GM06990 (cell line): Measurements from ENCODE around the gene ZDHHC20.

Source experiments
- DNase-seq: peaks from one replicate; pipeline ENCODE4 v3.0.0-alpha.2; 2011; ENCODE audit not compliant: insufficient read length; ENCODE audit errors: extremely low read depth
- H3K27me3 ChIP-seq: replicated peaks from 2 replicates; pipeline ENCODE4 v1.6.0; 2011; ENCODE audit warnings: low read length; ENCODE audit not compliant: control insufficient read depth, insufficient read depth
- H3K36me3 ChIP-seq: 2 replicates; pipeline ENCODE4 v1.5.1; 2011; ENCODE audit warnings: low read length; ENCODE audit not compliant: control insufficient read depth, insufficient read depth
- H3K4me3 ChIP-seq: replicated peaks from 2 replicates; pipeline ENCODE4 v1.5.1; 2011; ENCODE audit warnings: low read depth, mild to moderate bottlenecking, control low read depth, low read length
- CTCF ChIP-seq: IDR thresholded peaks from 2 replicates; pipeline ENCODE4 v1.5.1; 2011; ENCODE audit warnings: low read length, control low read depth, mild to moderate bottlenecking, inconsistent platforms; ENCODE audit not compliant: insufficient read depth, poor library complexity, severe bottlenecking

The ZDHHC20 gene

GRCh38 chr13:21466527-21466926 lies 7.4 kb upstream of the ZDHHC20 start:
- no peaks in the 10 kb centered on the region for H3K27me3 ChIP-seq

GRCh38 chr13:21465710-21466160 lies 6.6 kb upstream of the ZDHHC20 start:
- no peak for DNase-seq
- Histone ChIP-seq H3K4me3 (no peak overlapping the region), H3K27me3 (no peaks in the 10 kb centered on the region), H3K36me3 (no peaks in the 10 kb centered on the region)
- TF ChIP-seq CTCF = no peak

More at GRCh38 chr13:21466527-21466926, 7.4 kb upstream of the ZDHHC20 start:
- TF ChIP-seq CTCF = no peak
- no peak for DNase-seq
- no peaks in the 10 kb centered on the region for H3K36me3 ChIP-seq
- no peak overlapping the region for H3K4me3 ChIP-seq

GRCh38 chr13:21463424-21463823 lies 4.3 kb upstream of the ZDHHC20 start:
- no peak for TF ChIP-seq CTCF
- no peaks in the 10 kb centered on the region for H3K27me3 ChIP-seq
- H3K36me3 ChIP-seq = no peaks in the 10 kb centered on the region
- no peak overlapping the region for H3K4me3 ChIP-seq
- DNase-seq = no peak

DNA sequence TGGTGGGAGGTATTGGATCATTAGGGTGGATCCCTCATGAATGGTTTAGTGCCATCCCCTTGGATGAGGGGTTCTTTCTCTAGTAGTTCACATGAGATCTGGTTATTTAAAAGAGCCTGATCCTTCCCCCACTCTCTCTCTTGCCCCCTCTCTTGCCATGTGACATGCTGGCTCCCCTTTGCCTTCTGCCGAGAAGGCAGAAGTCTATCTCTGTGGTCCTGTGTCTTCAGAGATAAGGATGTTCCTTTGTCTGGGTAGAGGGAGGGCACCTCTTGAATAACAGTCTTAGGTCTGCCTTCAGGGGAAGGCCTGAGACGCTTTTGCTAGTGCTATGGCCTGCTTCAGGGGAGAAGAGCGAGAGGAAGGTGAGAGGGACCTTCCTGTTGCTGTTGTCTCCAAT lies 2.0 kb upstream of the ZDHHC20 start:
- DNase-seq = no peak
- no peak for TF ChIP-seq CTCF
- H3K4me3 ChIP-seq = no peak overlapping the region

DNA sequence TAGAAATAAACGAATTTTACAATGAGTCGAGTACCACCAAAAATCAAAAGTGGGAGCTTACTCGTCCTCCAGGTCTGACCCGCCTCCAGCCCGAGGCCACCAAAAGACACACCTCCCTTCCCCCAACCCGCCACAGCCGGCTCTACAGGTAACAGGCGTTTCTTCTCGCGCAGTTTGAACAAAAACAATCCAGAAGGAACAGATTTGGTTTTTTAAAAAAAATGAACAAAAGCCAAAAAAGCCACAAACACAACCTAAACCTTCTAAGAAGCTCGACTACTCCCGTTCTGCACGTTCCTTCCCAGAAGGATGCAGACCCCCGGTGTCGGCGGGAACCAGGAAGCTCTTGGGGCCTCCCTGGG lies 671 bp downstream of the ZDHHC20 start:
- DNase-seq = no peak
- TF ChIP-seq CTCF = no peak
- H3K4me3 ChIP-seq = peak overlapping the region; percentile 96
- no peaks in the 10 kb centered on the region for H3K36me3 ChIP-seq
- H3K27me3 ChIP-seq = no peaks in the 10 kb centered on the region

More for the DNA sequence above, 2.0 kb upstream of the ZDHHC20 start:
- Histone ChIP-seq H3K36me3 (no peaks in the 10 kb centered on the region), H3K27me3 (no peaks in the 10 kb centered on the region)
